Esophagus squamous epithelium (tissue), 5 donors: ENCODE results near the gene DNAH9. TPM values are rescaled to one million over a fixed set of nuclear protein-coding genes. Genes with fewer than 3 reads are reported as not detected.

ENCODE experiments used
- DNase-seq: peaks from one replicate; lab custom pipeline; 2025; lab: John Stamatoyannopoulos, UW
- H3K27ac ChIP-seq, 4 donors: fragments of 200-600 bp; sonication (generic); one replicate each; pipeline ENCODE4 v1.5.1; 2016 to 2019; ENCODE audit warnings: mild to moderate bottlenecking in 1 of 4
- H3K27me3 ChIP-seq, 4 donors: fragments of 200-600 bp; sonication (generic); 1 replicate in 3 of 4; 2 replicates in 1 of 4; pipeline versions ENCODE4 v1.5.1 to v1.6.0; 2017 to 2021; ENCODE audit warnings: antibody characterized with exemption in 1 of 4
- H3K36me3 ChIP-seq, 3 donors: fragments of 200-600 bp; sonication (generic); one replicate each; pipeline ENCODE4 v1.5.1; 2016 to 2019
- H3K4me1 ChIP-seq, 3 donors: fragments of 200-600 bp; sonication (generic); one replicate each; pipeline ENCODE4 v1.5.1; 2017 to 2019
- H3K4me3 ChIP-seq, 4 donors: fragments of 200-600 bp; sonication (generic); 1 replicate in 3 of 4; 2 replicates in 1 of 4; pipeline ENCODE4 v1.5.1; 2016 to 2019; ENCODE audit warnings: mild to moderate bottlenecking in 2 of 4, moderate library complexity in 1 of 4
- H3K9me3 ChIP-seq, 3 donors: fragments of 200-600 bp; sonication (generic); one replicate each; pipeline ENCODE4 v1.5.1; 2016 to 2019
- CTCF ChIP-seq, 6 experiments: fragments of 450-650 bp in 4 of 6; fragments of 200-600 bp in 2 of 6; sonication (generic) in 2 of 6; IDR thresholded peaks; one replicate each; pipeline ENCODE4 v1.5.1; 2016 to 2019; ENCODE audit warnings: antibody characterized with exemption in 6 of 6, mild to moderate bottlenecking in 4 of 6, moderate library complexity in 4 of 6
- POLR2A ChIP-seq, 4 donors: fragments of 450-650 bp; IDR thresholded peaks; one replicate each; pipeline ENCODE4 v1.6.1; 2017; ENCODE audit warnings: antibody characterized with exemption in 4 of 4, mild to moderate bottlenecking in 4 of 4, moderate library complexity in 3 of 4
- WGBS, 2 donors: methylation state at CpG; one replicate each; pipeline ENCODE4 v1.1.5; 2018; 5-methylcytosine and 5-hydroxymethylcytosine counted together
- intact Hi-C: fragments of 100-400 bp; cut with DNase I; formaldehyde crosslinking; loops from one replicate; pipeline ENCODE4 v1.15.0; 2022
- total RNA-seq, 4 donors: library from RNA; depleted of rRNA; stranded (reverse); fragments of >200 nt; gene quantifications; one replicate each; pipeline ENCODE4 v1.1.0, GENCODE V29; 2016
- donor health status: DM: yes; HTN: yes; CAD: no.

Gene DNAH9
- total RNA-seq, 4 donors from 2014 or later, result 0.18 to 0.61 (median 0.29) TPM

- H3K9me3 ChIP-seq, result peaks cover 0 to 5% (median 0%) of the 10 kb centered on the region in 3 donors
- no peak overlapping the region for H3K27ac ChIP-seq
- no peak for TF ChIP-seq CTCF (IDR thresholded peaks at IDR 0.05)
- no peak for TF ChIP-seq POLR2A (IDR thresholded peaks at IDR 0.05)
- 69 to 78% methylated on average over 7 of the region's 7 CpGs for WGBS, 2 donors
- H3K36me3 ChIP-seq, result no peaks in the 10 kb centered on the region
- H3K4me1 ChIP-seq, result no peaks in the 10 kb centered on the region
- no peaks in the 10 kb centered on the region for H3K27me3 ChIP-seq
- DNase-seq, result no peak
- no peak overlapping the region for H3K4me3 ChIP-seq
- intact Hi-C loops, result no loop called here
Observed at GRCh38 chr17:11908711-11909146, 310.5 kb downstream of the DNAH9 start.

DNA sequence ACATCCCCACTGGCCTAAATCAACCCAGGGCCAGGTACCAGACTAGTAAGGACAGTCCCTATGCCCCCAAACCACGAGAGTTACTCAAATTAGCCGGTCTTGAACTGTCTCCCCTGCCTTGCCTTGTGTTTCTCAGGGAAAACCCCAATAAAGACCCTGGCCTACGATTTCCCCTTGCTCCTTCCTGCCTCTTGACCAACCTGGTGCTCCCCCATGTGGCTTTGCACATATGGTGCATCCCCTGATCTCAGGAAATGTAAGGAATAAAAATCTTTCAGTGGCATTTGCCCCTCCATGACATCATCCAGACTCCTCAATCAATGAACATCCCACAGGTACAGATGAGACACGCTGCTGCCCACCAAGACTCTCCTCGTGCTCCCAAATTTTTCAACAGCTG, 311.1 kb downstream of the DNAH9 start:
- H3K4me1 ChIP-seq, result no peaks in the 10 kb centered on the region

DNA sequence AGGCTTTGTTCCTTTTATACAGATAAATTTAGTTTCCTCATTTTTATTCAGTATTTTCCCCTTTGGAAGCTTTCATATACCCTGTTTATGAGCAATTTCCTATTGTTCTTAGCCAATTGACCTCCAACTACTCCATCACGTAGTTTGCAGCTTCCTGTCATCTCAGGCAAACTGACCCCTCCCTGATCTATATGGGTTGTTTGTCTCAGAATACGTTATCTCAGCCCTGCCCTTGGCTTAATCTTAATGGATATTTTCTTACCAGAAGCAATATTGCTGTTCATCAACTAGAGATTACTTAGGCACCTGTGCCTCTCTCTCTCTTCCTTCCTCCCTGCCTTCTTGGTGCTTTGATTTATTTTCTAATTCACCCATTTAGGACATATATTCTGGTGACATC, 317.8 kb downstream of the DNAH9 start:
- TF ChIP-seq CTCF (IDR thresholded peaks at IDR 0.05), result no peak
- no peak for TF ChIP-seq POLR2A (IDR thresholded peaks at IDR 0.05)

More for the DNA sequence above, 311.1 kb downstream of the DNAH9 start:
- intact Hi-C loops, result no loop called here
- H3K27ac ChIP-seq, result no peak overlapping the region
- WGBS, 2 donors, result 59 to 75% methylated on average over 4 to 5 of the region's 5 CpGs
- TF ChIP-seq POLR2A (IDR thresholded peaks at IDR 0.05), result no peak
- peak in 1 of 6 experiments; percentile 19 for TF ChIP-seq CTCF (IDR thresholded peaks at IDR 0.05)
- H3K36me3 ChIP-seq, result no peaks in the 10 kb centered on the region
- H3K4me3 ChIP-seq, result no peak overlapping the region
- no peaks in the 10 kb centered on the region for H3K27me3 ChIP-seq
- no peak for DNase-seq
- H3K9me3 ChIP-seq, result peaks cover 0 to 5% (median 0%) of the 10 kb centered on the region in 3 donors

DNA sequence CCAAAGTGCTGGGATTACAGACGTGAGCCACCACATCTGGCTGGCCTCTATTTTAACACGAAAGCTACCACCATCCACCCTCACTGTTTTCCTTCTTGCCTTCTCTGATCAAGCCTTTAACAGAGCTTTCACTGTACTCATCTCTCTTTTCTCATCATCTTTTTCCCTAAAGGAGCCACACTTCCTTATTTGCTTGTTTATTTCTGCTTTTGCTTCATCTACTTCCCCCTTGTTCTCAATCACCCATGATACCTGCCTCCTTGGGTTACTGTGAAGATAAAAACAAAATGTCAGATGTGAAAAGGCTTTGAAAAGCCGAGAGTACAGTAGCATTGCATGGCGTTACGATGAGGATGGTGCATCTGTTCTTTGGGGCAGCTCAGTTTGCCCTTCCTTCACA, 319.1 kb downstream of the DNAH9 start:
- Histone ChIP-seq H3K4me3 (no peak overlapping the region), H3K4me1 (peaks cover 0 to 6% (median 0%) of the 10 kb centered on the region in 3 donors), H3K36me3 (no peaks in the 10 kb centered on the region), H3K9me3 (no peaks in the 10 kb centered on the region), H3K27ac (no peak overlapping the region), H3K27me3 (no peaks in the 10 kb centered on the region)
- 83 to 91% methylated on average over 5 of the region's 5 CpGs for WGBS, 2 donors
- no peak for DNase-seq
- intact Hi-C loops, result no loop called here
- no peak for TF ChIP-seq POLR2A (IDR thresholded peaks at IDR 0.05)
- no peak for TF ChIP-seq CTCF (IDR thresholded peaks at IDR 0.05)

More for the DNA sequence above, 317.8 kb downstream of the DNAH9 start:
- intact Hi-C loops, result no loop called here
- Histone ChIP-seq H3K36me3 (no peaks in the 10 kb centered on the region), H3K4me3 (no peak overlapping the region), H3K9me3 (peaks cover 0 to 5% (median 0%) of the 10 kb centered on the region in 3 donors), H3K27me3 (no peaks in the 10 kb centered on the region), H3K4me1 (no peaks in the 10 kb centered on the region), H3K27ac (no peak overlapping the region)
- DNase-seq, result no peak
- 23 to 35% methylated on average over 2 of the region's 2 CpGs for WGBS, 2 donors

DNA sequence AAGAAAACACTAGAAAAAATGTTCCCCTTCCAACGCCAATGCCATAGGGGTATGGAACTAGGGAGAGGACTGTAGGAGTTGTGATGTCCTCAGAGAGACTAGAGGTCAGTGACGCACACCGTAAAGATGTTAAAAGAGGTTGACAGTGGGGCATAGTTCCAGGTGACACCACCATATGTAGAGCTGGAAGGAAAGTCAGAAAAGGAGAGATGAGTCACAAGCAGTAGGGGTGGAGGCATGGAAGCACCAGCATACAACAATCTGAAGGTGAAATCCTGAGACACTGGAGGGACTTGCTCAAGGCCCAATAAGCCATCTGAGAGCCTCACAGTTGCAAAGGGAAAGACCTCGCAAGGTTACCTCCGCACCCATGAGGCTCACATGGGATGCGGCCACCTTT, 323.0 kb downstream of the DNAH9 start:
- WGBS, 2 donors, result 71 to 87% methylated on average over 6 of the region's 6 CpGs
- intact Hi-C loops, result no loop called here

More for the DNA sequence above, 323.0 kb downstream of the DNAH9 start:
- H3K27me3 ChIP-seq, result no peaks in the 10 kb centered on the region
- H3K9me3 ChIP-seq, result no peaks in the 10 kb centered on the region
- peak overlapping the region in 1 of 4 donors; percentile 5 for H3K27ac ChIP-seq
- no peak for TF ChIP-seq CTCF (IDR thresholded peaks at IDR 0.05)
- TF ChIP-seq POLR2A (IDR thresholded peaks at IDR 0.05), result no peak
- H3K4me3 ChIP-seq, result no peak overlapping the region
- H3K4me1 ChIP-seq, result peaks cover 0 to 9% (median 0%) of the 10 kb centered on the region in 3 donors
- H3K36me3 ChIP-seq, result no peaks in the 10 kb centered on the region
- no peak for DNase-seq
